ENCODE results near the gene WFDC9.
"Not testable (repeated sequence)": the region's sequence is repeated elsewhere in the genome, so short reads cannot be mapped to it uniquely, and the experiment has no call there.

WFDC9 gene

GRCh38 chr20:45631184-45631583 is at the start of gene WFDC9:
Gene WFDC9, minus strand, starts transcription at chr20:45631284. Its CDS starts 21,103 bp downstream, at chr20:45610181.
- no peak for DNase-seq (ENCODE audit: low spot score)

GRCh38 chr20:45679650-45680049 is 48.6 kb upstream of the WFDC9 start:
- DNase-seq (ENCODE audit: low spot score), result no peak
- no peak for TF ChIP-seq CTCF (IDR thresholded peaks at IDR 0.05)
- H3K27ac ChIP-seq, result no peak overlapping the region
- no peak overlapping the region for H3K4me3 ChIP-seq

More at GRCh38 chr20:45631184-45631583, at the start of gene WFDC9:
- no peak within 1 kb of the TSS for H3K27ac ChIP-seq
- H3K4me3 ChIP-seq, result no peak within 1 kb of the TSS
- TF ChIP-seq CTCF (IDR thresholded peaks at IDR 0.05), result no peak

- TF ChIP-seq CTCF (IDR thresholded peaks at IDR 0.05), result no peak
- no peak for DNase-seq (ENCODE audit: low spot score)
- H3K4me3 ChIP-seq, result no peak overlapping the region
- H3K27ac ChIP-seq, result no peak overlapping the region
These were observed 41.7 kb upstream of the WFDC9 start for GRCh38 chr20:45672765-45673164.

GRCh38 chr20:45670139-45670538 is 39.1 kb upstream of the WFDC9 start, which contains the start of gene WFDC11:
Gene WFDC11, minus strand, starts transcription at chr20:45670239. Its CDS starts 19,639 bp downstream, at chr20:45650600.
- Histone ChIP-seq H3K4me3 (no peak within 1 kb of the TSS), H3K27ac (no peak within 1 kb of the TSS)
- TF ChIP-seq CTCF (IDR thresholded peaks at IDR 0.05), result no peak
- DNase-seq (ENCODE audit: low spot score), result no peak

- not testable (repeated sequence) for DNase-seq (ENCODE audit: low spot score); H3K4me3 ChIP-seq; H3K27ac ChIP-seq
These were observed 26.0 kb upstream of the WFDC9 start for GRCh38 chr20:45657038-45657437.

GRCh38 chr20:45651726-45652125 is 20.6 kb upstream of the WFDC9 start:
- H3K4me3 ChIP-seq; DNase-seq (ENCODE audit: low spot score); H3K27ac ChIP-seq: not testable (repeated sequence)

- Histone ChIP-seq H3K27ac (no peak overlapping the region), H3K4me3 (no peak overlapping the region)
- DNase-seq (ENCODE audit: low spot score), result no peak
- no peak for TF ChIP-seq CTCF (IDR thresholded peaks at IDR 0.05)
These were observed 18.3 kb upstream of the WFDC9 start for GRCh38 chr20:45649312-45649863.

GRCh38 chr20:45647441-45648050 is 16.5 kb upstream of the WFDC9 start:
- Histone ChIP-seq H3K27ac (no peak overlapping the region), H3K4me3 (no peak overlapping the region)
- TF ChIP-seq CTCF (IDR thresholded peaks at IDR 0.05), result no peak
- DNase-seq (ENCODE audit: low spot score), result no peak

Data from coronary artery (tissue), 2 donors.